Cardiac septum (tissue), 1 donor: ENCODE results near the gene NPY. TPM values are rescaled to one million over a fixed set of nuclear protein-coding genes. Genes with fewer than 3 reads are reported as not detected.
"Not testable (repeated sequence)": the region's sequence is repeated elsewhere in the genome, so short reads cannot be mapped to it uniquely, and the experiment has no call there.

ENCODE experiments used
- DNase-seq: peaks from one replicate; pipeline ENCODE4 v3.0.0-alpha.2; 2020; ENCODE audit warnings: low spot score
- intact Hi-C: fragments of 100-400 bp; cut with DNase I; formaldehyde crosslinking; loops from one replicate; pipeline ENCODE4 v1.14.0; 2022
- long read RNA-seq: library from polyadenylated mRNA; unstranded; transcript quantifications from one replicate; pipeline ENCODE4 v2.0.0, GENCODE V29; 2021
- total RNA-seq: library from RNA; stranded (reverse); fragmentation: NEBNext Ultra II Directional; extraction: Animal tissue kit (Norgen Biotek cat#: 25700); gene quantifications from one replicate; pipeline ENCODE4 v1.2.1, GENCODE V29; 2021
- donor health status: DM: no; HTN: no; CAD: no.

NPY gene
- not detected for total RNA-seq
- long read RNA-seq: 0 reads

DNA sequence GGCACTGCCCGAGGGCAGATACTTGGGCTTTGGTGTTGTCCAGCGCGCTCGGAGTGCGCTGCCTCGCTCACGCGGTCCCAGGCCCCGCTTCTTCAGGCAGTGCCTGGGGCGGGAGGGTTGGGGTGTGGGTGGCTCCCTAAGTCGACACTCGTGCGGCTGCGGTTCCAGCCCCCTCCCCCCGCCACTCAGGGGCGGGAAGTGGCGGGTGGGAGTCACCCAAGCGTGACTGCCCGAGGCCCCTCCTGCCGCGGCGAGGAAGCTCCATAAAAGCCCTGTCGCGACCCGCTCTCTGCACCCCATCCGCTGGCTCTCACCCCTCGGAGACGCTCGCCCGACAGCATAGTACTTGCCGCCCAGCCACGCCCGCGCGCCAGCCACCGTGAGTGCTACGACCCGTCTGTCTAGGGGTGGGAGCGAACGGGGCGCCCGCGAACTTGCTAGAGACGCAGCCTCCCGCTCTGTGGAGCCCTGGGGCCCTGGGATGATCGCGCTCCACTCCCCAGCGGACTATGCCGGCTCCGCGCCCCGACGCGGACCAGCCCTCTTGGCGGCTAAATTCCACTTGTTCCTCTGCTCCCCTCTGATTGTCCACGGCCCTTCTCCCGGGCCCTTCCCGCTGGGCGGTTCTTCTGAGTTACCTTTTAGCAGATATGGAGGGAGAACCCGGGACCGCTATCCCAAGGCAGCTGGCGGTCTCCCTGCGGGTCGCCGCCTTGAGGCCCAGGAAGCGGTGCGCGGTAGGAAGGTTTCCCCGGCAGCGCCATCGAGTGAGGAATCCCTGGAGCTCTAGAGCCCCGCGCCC, at the start of gene NPY:
TSS of gene NPY (plus strand) at position 294 of the 802 bp plus-strand sequence. CDS start 1,051 bp downstream, outside the sequence.
- intact Hi-C loops: no loop called here
- no peak for DNase-seq

DNA sequence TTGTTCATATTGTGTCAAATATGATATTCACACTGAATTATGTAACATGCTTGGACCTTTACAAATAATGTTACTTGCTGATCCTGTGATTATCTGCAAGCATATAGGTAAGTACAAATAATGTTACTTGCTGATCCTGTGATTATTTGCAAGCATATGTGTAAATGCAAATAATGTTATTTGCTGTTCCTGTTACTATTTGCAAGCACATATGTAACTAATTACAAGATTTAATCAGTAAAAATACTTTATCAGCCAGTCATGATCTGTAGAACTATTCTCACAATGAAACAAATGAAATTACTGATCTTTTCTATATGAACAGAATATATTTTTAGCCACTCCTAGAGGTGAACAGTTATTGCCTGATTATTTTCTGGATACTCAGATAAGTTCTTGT, 44.7 kb upstream of the NPY start:
- no peak for DNase-seq
- intact Hi-C loops: no loop called here

DNA sequence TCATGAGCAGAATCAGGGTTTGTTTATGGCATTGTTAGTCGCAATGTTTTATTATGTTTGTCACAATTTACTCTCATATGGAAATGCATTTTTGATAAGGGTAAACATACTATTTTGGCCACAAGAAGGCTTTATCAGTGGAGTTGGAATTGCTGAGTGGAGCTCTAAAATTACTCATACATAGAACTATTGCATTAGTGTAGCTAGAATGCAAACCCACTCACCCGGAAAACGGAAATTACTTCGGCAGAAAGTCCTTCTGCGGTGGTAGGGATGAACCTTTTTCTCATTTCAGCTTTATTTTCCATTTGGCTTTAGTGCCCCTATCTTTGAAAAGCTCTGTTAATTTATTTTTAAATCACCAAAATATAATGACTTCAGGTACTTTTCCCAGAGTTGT, 42.8 kb upstream of the NPY start:
- DNase-seq: no peak
- intact Hi-C loops: no loop called here

GRCh38 chr7:24244554-24244953, 39.4 kb upstream of the NPY start:
- intact Hi-C loops: no loop called here
- DNase-seq: no peak

DNA sequence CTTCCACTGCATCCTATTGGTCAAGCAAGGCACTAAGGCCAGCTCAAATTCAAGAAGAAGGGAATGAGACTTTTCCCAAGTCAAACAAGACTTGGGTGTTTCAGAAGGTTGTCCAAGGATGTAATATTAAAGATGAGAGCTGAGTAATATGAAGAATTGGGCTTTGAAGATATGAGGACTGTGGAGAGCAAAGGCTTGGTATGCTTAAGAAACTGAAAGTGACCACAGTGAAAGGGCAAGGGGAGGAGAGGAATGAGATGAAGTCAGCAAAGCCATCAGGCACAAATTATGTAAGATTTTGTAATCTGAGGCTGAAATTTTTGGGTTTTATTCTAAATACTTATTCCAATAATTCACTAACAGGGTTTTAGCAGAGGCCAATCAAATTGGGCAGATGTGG, 38.6 kb upstream of the NPY start:
- intact Hi-C loops: no loop called here
- DNase-seq: no peak

DNA sequence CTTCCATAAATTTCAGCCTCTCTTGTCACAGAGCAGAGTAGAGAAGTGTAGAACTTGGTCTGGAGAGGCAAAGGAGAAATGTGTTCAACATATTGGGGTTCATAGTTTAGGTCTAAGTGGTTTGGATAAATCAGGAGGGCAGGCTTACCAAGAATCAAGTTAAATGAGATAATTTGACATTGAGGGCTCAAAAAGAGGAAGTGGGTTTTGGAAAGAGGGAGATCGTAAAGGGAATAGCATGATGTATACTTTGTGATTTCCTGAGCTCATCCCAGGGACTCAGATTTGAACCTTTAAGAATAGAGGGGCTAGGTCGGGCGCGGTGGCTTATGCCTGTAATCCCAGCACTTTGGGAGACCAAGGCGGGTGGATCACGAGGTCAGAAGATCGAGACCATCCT, 34.7 kb upstream of the NPY start:
- DNase-seq: no peak
- intact Hi-C loops: no loop called here

- DNase-seq: no peak
- intact Hi-C loops: no loop called here
These were observed 32.4 kb upstream of the NPY start for GRCh38 chr7:24251568-24251967.

DNA sequence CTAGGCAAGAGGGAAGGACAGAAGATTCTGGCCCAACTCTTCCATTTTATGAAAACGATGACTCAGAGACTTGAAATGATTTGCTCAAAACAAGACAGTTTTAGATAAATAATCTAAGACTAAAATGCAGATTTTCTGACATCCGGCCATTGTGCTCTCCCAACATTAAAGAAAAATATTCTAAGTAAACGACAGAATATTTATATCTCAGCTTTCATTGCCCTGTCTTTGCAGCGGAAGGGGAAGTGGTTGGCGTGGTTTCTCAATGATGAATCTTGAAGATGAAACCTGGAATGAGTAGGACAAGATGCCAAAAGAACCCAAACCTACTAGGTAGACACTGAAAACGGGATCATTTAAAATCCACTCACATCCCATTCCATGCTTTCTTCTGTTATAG, 28.9 kb upstream of the NPY start:
- intact Hi-C loops: no loop called here
- no peak for DNase-seq

GRCh38 chr7:24258324-24258723, 25.7 kb upstream of the NPY start:
- intact Hi-C loops: not testable (repeated sequence)

GRCh38 chr7:24271938-24272337, 12.1 kb upstream of the NPY start:
- intact Hi-C loops: no loop called here

More at GRCh38 chr7:24258324-24258723, 25.7 kb upstream of the NPY start:
- not testable (repeated sequence) for DNase-seq

DNA sequence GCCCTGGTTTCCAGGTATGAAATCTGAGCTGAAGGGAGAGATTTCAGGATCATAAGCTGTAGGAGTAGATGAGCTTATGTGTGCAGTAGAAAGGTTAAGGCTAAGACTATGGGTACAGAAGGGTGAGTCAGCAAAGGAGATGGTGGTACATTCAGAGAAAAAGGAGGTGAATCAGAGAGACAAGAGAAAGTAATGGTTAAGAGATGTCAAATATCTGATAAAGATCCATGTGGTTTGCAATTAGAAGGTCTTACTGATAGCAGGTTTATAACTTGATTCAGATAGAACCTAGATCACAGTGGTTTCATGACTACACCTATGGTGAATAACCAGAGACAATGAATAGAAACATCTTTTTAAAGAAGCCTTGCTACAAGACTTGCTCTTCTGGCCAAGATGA, 4.5 kb upstream of the NPY start:
- DNase-seq: no peak
- intact Hi-C loops: no loop called here

More at GRCh38 chr7:24271938-24272337, 12.1 kb upstream of the NPY start:
- DNase-seq: no peak

DNA sequence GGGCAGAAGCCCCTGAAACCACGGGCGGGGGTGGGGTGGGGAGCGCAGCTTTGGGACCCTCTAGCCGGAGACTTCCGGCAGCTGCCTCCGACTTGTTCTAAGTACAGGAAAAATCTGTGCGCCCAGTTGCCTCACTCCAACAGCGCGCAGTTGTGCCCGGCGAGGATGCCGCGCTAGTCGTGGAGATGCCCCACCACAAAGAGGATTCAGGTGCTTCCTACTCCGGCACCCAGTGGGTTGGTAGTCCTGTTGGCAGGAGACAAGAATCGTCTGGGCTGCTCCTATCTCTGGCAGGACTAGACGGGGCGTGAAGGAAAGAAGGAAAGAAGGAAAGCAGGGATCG, 465 bp upstream of the NPY start:
- intact Hi-C loops: no loop called here
- no peak for DNase-seq

GRCh38 chr7:24284699-24285506, 913 bp downstream of the NPY start:
- no peak for DNase-seq

GRCh38 chr7:24290004-24290641, 6.1 kb downstream of the NPY start:
- intact Hi-C loops: no loop called here

More at GRCh38 chr7:24284699-24285506, 913 bp downstream of the NPY start:
- intact Hi-C loops: no loop called here

DNA sequence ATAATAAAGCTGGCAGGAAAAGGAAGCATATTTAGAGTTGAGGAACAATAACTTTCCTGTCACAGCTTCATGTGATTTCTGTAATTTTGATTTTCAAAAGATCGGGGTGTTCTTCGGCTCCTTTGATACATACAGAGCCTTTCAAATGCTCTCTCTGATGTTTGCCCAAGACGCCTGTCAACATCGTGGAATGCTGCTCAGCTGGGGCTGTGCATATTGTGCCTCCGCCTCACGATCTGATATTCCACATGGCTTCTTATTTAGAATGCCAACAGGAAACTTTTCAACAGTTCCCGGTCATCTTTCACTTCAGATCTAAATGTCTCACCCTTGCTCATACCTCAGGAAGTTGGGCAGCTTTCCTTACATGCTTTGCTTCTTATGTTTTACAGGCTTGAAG, 7.3 kb downstream of the NPY start:
- intact Hi-C loops: no loop called here
- no peak for DNase-seq

More at GRCh38 chr7:24290004-24290641, 6.1 kb downstream of the NPY start:
- DNase-seq: no peak

- DNase-seq: no peak
- intact Hi-C loops: no loop called here
These were observed 13.4 kb downstream of the NPY start for GRCh38 chr7:24297362-24297761.

DNA sequence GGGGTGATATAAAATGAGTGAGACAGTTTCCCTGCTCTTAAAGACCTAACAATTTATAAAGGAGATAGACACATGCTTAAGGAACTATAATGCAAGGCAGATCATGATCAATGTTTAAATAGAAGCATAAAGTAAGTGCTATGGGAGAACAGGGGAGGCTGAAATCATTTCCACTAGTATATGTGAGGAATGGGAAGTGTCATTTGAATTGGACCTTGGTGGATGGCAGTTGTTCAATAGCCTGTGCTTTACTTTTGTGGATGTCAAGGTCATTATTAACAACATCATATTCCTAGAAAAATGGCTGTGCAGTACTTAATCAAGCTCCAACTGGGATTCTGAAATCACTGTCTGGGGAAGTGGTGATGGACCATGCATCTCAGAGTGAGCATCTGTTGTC, 14.7 kb downstream of the NPY start:
- DNase-seq: no peak
- intact Hi-C loops: no loop called here

DNA sequence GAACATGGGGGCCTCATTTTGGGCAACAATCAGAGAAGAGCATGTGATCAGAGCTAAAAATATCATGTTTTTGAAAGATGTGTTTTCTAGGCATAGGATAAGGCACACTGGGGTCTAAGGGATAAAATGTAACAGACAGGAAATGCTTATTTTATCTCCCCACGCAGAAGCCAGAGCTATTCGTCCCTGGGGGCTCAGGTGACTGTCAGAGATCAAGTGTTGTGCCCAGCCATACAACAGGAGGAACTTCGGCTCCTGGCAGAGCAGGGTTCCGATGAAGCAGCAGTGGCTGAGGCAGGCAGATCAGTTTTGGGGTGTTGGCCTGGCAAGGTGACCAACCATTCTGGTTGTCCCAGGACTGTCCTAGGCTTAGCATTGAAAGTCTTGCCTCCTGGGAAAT, 15.2 kb downstream of the NPY start:
- intact Hi-C loops: no loop called here
- DNase-seq: no peak

DNA sequence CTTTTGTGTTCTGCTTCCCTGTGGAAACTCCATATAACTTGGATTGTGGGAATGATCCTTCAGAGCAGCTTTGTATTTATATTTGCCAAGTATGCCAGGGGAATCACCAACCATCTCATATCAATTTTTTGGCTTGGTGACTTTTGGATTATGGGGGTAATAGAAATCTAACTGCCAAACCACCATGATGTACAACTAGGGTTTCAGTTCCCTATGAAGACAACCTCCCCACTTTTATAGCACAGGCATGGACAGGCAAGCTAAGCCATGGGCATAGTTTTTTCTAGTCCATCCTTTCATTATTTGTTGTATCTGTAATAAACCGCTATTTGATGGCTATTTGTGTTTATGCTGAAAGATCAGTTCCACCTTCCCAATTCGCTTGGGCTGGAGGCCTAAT, 17.7 kb downstream of the NPY start:
- no peak for DNase-seq
- intact Hi-C loops: no loop called here

GRCh38 chr7:24304494-24305095, 20.6 kb downstream of the NPY start:
- intact Hi-C loops: no loop called here
- no peak for DNase-seq
